Esophagus squamous epithelium (tissue), 4 donors: ENCODE measurements around the gene CYSLTR2.

Experiments used
- POLR2A ChIP-seq, 4 donors: fragments of 450-650 bp; IDR thresholded peaks; one replicate each; pipeline ENCODE4 v1.6.1; 2017; ENCODE audit warnings: antibody characterized with exemption in 4 of 4, mild to moderate bottlenecking in 4 of 4, moderate library complexity in 3 of 4
- TF ChIP-seq, protein P1 (sequence below), 6 experiments: fragments of 450-650 bp in 4 of 6; fragments of 200-600 bp in 2 of 6; sonication (generic) in 2 of 6; IDR thresholded peaks; one replicate each; pipeline ENCODE4 v1.5.1; 2016 to 2019; ENCODE audit warnings: antibody characterized with exemption in 6 of 6, mild to moderate bottlenecking in 4 of 6, moderate library complexity in 4 of 6

DNA sequence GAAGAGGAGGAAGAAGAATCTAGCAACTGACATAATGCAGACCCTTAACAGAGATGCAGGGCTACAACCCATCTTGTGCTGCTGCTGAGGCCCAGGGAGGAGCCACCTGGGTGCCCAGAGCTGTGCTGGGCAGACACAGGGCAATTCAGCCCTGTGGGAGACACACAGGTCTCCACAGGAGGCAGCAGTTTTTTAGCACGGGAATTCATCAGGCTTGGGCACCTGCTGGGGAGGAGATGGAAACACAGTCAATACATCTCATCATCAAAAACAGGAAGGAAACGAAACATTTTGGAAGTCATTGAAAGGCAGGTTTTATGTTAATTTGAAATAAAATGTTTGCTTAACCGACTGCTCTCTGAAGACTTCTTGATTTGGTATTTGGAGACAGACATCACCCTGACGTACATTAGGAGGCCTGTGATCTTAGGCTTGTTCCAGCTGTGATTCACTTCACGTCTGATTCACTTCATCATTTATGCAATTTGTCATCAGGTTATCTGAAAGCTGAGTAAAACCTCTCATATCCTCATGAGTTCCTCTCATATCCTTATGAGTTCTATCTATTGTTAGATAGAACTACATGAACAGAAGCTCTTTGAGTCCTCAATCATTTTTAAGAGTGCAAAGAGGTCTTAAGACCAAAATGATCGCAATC lies 77.4 kb downstream of the CYSLTR2 start:
- TF ChIP-seq, protein P1, sequence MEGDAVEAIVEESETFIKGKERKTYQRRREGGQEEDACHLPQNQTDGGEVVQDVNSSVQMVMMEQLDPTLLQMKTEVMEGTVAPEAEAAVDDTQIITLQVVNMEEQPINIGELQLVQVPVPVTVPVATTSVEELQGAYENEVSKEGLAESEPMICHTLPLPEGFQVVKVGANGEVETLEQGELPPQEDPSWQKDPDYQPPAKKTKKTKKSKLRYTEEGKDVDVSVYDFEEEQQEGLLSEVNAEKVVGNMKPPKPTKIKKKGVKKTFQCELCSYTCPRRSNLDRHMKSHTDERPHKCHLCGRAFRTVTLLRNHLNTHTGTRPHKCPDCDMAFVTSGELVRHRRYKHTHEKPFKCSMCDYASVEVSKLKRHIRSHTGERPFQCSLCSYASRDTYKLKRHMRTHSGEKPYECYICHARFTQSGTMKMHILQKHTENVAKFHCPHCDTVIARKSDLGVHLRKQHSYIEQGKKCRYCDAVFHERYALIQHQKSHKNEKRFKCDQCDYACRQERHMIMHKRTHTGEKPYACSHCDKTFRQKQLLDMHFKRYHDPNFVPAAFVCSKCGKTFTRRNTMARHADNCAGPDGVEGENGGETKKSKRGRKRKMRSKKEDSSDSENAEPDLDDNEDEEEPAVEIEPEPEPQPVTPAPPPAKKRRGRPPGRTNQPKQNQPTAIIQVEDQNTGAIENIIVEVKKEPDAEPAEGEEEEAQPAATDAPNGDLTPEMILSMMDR (IDR thresholded peaks at IDR 0.05) = peak in 1 of 6 experiments; percentile 17
- TF ChIP-seq POLR2A (IDR thresholded peaks at IDR 0.05) = no peak
